Testis (tissue), 2 donors: Measurements from ENCODE around the gene HSF4.

Source experiments
- POLR2A ChIP-seq: fragments of 450-650 bp; IDR thresholded peaks from one replicate; pipeline ENCODE4 v1.6.1; 2017; ENCODE audit warnings: antibody characterized with exemption, mild to moderate bottlenecking, moderate library complexity
- TF ChIP-seq, protein P1 (sequence below), 3 experiments: fragments of 450-650 bp in 2 of 3; fragments of 200-600 bp in 1 of 3; sonication (generic) in 1 of 3; IDR thresholded peaks; one replicate each; pipeline ENCODE4 v1.5.1; 2016 to 2019; ENCODE audit warnings: antibody characterized with exemption in 3 of 3, mild to moderate bottlenecking in 2 of 3, moderate library complexity in 1 of 3

GRCh38 chr16:67149276-67150046, 15.1 kb upstream of the HSF4 start:
- TF ChIP-seq, protein P1, sequence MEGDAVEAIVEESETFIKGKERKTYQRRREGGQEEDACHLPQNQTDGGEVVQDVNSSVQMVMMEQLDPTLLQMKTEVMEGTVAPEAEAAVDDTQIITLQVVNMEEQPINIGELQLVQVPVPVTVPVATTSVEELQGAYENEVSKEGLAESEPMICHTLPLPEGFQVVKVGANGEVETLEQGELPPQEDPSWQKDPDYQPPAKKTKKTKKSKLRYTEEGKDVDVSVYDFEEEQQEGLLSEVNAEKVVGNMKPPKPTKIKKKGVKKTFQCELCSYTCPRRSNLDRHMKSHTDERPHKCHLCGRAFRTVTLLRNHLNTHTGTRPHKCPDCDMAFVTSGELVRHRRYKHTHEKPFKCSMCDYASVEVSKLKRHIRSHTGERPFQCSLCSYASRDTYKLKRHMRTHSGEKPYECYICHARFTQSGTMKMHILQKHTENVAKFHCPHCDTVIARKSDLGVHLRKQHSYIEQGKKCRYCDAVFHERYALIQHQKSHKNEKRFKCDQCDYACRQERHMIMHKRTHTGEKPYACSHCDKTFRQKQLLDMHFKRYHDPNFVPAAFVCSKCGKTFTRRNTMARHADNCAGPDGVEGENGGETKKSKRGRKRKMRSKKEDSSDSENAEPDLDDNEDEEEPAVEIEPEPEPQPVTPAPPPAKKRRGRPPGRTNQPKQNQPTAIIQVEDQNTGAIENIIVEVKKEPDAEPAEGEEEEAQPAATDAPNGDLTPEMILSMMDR (IDR thresholded peaks at IDR 0.05): no peak
- no peak for TF ChIP-seq POLR2A
